NB4 (cell line): ENCODE results near the gene ADNP.

Source experiments
- DNase-seq: peaks from one replicate; pipeline ENCODE4 v3.0.0; 2010; ENCODE audit warnings: low read depth
- H3K4me3 ChIP-seq: one replicate; pipeline ENCODE4 v1.5.1; 2011; ENCODE audit warnings: mild to moderate bottlenecking, low read depth, low read length, moderate library complexity
- CTCF ChIP-seq: IDR thresholded peaks from one replicate; pipeline ENCODE4 v1.5.1; 2012; ENCODE audit warnings: low read depth, low read length
- MAX ChIP-seq: IDR thresholded peaks from 2 replicates; pipeline ENCODE4 v1.6.1; 2011; ENCODE audit warnings: low read depth, low read length
- MYC ChIP-seq: IDR thresholded peaks from 2 replicates; pipeline ENCODE4 v1.6.1; 2011; ENCODE audit warnings: low read depth, low read length
- POLR2A ChIP-seq: IDR thresholded peaks from 2 replicates; pipeline ENCODE4 v1.6.1; 2011; ENCODE audit warnings: mild to moderate bottlenecking; ENCODE audit not compliant: insufficient read length; ENCODE audit errors: extremely low read depth

ADNP gene

GRCh38 chr20:50865591-50865990, 65.6 kb downstream of the ADNP start:
- no peak for TF ChIP-seq POLR2A
- no peak for TF ChIP-seq CTCF
- no peak for TF ChIP-seq MYC
- no peak for TF ChIP-seq MAX
- no peak overlapping the region for H3K4me3 ChIP-seq
- no peak for DNase-seq

GRCh38 chr20:50865114-50865513, 66.1 kb downstream of the ADNP start:
- no peak for DNase-seq
- TF ChIP-seq POLR2A (no peak), MYC (no peak), MAX (no peak), CTCF (no peak)
- no peak overlapping the region for H3K4me3 ChIP-seq

GRCh38 chr20:50862546-50862945, 68.7 kb downstream of the ADNP start:
- TF ChIP-seq CTCF (no peak), MYC (no peak), MAX (no peak), POLR2A (no peak)
- no peak overlapping the region for H3K4me3 ChIP-seq
- no peak for DNase-seq

GRCh38 chr20:50861012-50861411, 70.2 kb downstream of the ADNP start:
- H3K4me3 ChIP-seq, result no peak overlapping the region
- no peak for DNase-seq
- TF ChIP-seq POLR2A, result no peak
- TF ChIP-seq MYC, result no peak
- no peak for TF ChIP-seq MAX
- TF ChIP-seq CTCF, result no peak

GRCh38 chr20:50859161-50859560, 72.1 kb downstream of the ADNP start:
- no peak for TF ChIP-seq MYC
- TF ChIP-seq CTCF, result no peak
- no peak for TF ChIP-seq POLR2A
- no peak for TF ChIP-seq MAX
- DNase-seq, result no peak
- H3K4me3 ChIP-seq, result no peak overlapping the region

GRCh38 chr20:50858525-50858924, 72.7 kb downstream of the ADNP start:
- no peak for DNase-seq

More at GRCh38 chr20:50858525-50858924, 72.7 kb downstream of the ADNP start:
- TF ChIP-seq MYC (no peak), CTCF (no peak), POLR2A (no peak), MAX (no peak)
- H3K4me3 ChIP-seq, result no peak overlapping the region
